ENCODE results near the gene RNF7. TPM values are rescaled to one million over a fixed set of nuclear protein-coding genes. Genes with fewer than 3 reads are reported as not detected.
"Not testable (repeated sequence)": the region's sequence is repeated elsewhere in the genome, so short reads cannot be mapped to it uniquely, and the experiment has no call there.

RNF7 gene
- 10 to 100 TPM; 56.3 to 57.4 TPM for total RNA-seq

DNA sequence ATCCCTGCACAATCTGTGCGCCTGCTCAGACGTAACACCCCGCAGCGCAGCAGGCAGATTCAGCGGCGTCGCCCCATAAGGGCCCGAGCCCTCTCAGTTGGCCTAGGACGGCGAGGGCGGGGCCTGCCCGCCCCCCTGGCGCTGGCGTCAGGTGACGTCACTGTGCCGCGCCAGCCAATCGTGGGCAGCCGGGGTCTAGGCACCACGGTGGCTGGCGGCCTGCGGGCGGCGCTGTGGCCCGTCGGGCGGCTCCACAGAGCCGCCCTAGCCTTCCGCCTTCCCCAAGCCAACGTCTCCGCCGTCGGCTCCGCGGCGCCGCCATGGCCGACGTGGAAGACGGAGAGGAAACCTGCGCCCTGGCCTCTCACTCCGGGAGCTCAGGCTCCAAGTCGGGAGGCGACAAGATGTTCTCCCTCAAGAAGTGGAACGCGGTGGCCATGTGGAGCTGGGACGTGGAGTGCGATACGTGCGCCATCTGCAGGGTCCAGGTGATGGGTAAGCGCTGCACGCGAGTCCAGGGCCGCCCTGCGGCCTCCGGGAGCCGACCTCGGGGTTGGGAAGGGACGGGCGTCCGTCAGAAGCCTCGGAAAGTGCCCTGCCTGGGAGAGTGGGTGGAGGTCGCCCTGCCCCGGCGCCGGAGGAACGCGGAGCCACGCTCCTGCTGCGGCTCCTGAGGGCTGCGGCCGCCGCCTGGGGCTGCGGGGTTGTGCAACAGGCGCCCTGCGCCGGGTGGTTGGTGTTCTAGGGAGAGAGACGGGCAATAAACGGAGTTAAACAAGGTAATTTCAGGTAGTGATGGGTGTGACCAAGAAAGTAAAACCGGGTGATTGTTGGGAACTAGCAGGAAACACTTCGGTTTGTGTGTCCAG, at the start of gene RNF7:
RNF7 (plus strand) TSS at position 277 of the 869 bp plus-strand sequence; CDS start at position 321, 44 bp downstream.
- Mint-ChIP-seq H3K4me1 (ENCODE audit: low read depth) (peaks cover 36% of the 10 kb centered on the region), H3K27me3 (ENCODE audit: low read depth) (no peaks in the 10 kb centered on the region), H3K4me3 (peak within 1 kb of the TSS; percentile 99), H3K36me3 (ENCODE audit: low read depth) (peaks cover 7% of the 10 kb centered on the region), H3K27ac (peak within 1 kb of the TSS; percentile 99), H3K9me3 (no peaks in the 10 kb centered on the region)
- CTCF ChIA-PET: interaction anchor here (0.6 to 1.8 kb wide), 26 partner anchors 10 to 290 kb away, joined by 3 to 29 read pairs (median 3); partner anchors contain the start of gene ATP1B3
- DNase-seq: peak; percentile 96
- intact Hi-C loops (cut with micrococcal nuclease): loop anchor here (1.0 to 5.0 kb wide), 19 partner anchors 58 to 1263 kb away; partner anchors contain the start of genes ATR, GK5, PXYLP1 and SLC25A36

DNA sequence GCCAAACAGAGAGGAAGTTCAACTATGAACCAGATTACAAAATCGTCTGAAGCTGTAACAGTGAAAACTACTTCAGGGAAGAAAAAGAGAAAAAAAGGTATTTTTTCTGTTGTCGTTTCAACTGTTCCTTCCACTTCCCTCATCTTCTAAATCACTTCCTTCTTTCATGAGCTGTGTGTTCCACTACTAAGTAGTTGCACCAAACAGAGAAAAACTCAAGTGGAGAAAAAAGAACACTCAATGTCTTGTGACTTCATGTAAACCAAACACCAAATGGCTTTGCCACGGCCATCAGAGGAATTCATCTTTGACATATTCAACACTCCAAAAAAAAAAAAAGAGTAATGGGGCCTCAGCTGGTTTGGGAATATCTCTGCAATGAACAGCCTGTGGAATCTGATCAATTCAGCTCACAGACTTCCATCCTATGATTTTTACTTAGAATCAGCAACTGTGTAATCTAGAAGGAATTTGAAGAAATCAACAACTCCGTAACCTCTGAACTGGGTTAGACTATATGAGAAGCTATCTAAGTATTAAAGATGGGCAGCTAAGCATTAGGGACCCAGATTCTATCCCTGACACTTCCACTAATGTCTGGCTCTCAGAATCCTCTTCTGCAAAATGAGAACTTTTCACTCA, 47.5 kb upstream of the RNF7 start:
- Mint-ChIP-seq H3K4me3 (no peak overlapping the region), H3K9me3 (no peaks in the 10 kb centered on the region), H3K27me3 (ENCODE audit: low read depth) (no peaks in the 10 kb centered on the region), H3K4me1 (ENCODE audit: low read depth) (peaks cover 23% of the 10 kb centered on the region), H3K36me3 (ENCODE audit: low read depth) (no peaks in the 10 kb centered on the region), H3K27ac (no peak overlapping the region)
- intact Hi-C loops (cut with micrococcal nuclease): no loop called here
- DNase-seq: no peak
- CTCF ChIA-PET: interaction anchor here (0.6 kb wide), 1 partner anchor 57 kb away, joined by 3 read pairs; no protein-coding TSS in a partner anchor

- H3K27ac Mint-ChIP-seq; H3K27me3 Mint-ChIP-seq (ENCODE audit: low read depth); H3K4me3 Mint-ChIP-seq; H3K9me3 Mint-ChIP-seq; intact Hi-C loops (cut with micrococcal nuclease); DNase-seq; H3K36me3 Mint-ChIP-seq (ENCODE audit: low read depth): not testable (repeated sequence)
- CTCF ChIA-PET: interaction anchor here (0.7 kb wide), 1 partner anchor 980 kb away, joined by 3 read pairs; no protein-coding TSS in a partner anchor
- H3K4me1 Mint-ChIP-seq (ENCODE audit: low read depth): peaks cover 17% of the 10 kb centered on the region
Measured at GRCh38 chr3:141691471-141691870, 46.6 kb upstream of the RNF7 start.

DNA sequence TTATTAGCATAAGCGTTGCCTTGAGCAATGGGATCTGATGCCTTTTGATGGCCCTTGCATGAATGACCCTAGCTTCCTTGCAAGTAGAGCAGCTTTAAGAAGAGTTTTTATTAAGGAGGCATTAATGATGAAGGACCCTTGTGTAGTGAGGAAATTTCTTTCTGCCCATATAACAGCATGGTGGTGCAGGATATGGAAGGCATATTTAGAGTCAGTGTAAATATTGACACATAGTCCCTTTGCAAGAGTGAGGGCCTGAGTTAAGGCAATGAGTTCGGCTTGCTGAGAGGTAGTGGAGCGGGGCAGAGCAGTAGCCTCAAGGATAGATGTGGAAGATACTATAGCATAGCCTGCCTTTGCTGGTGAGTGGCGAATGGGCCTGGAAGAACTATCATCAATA, 45.1 kb upstream of the RNF7 start:
- CTCF ChIA-PET: not testable (repeated sequence)

DNA sequence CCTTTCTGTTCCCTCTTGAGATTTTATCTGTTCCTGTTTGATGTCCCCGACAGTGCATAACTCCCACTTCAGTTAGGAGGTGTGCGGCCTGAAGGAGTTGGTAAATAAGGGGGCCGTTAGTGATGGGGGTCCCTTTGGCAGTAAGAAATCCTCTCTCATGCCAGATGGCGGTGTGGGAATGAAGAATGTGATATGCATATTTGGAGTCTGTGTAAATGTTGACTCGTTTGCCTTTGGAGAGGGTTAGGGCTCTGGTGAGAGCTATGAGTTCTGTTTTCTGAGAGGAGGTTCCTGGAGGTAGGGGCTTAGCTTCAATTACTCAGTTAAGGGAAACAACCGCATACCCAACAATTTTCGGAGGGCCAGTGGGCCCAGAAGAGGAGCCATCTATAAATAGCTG, 38.8 kb upstream of the RNF7 start:
- Mint-ChIP-seq H3K9me3 (no peaks in the 10 kb centered on the region), H3K27ac (no peak overlapping the region), H3K4me1 (ENCODE audit: low read depth) (no peaks in the 10 kb centered on the region), H3K36me3 (ENCODE audit: low read depth) (no peaks in the 10 kb centered on the region), H3K27me3 (ENCODE audit: low read depth) (no peaks in the 10 kb centered on the region), H3K4me3 (no peak overlapping the region)
- intact Hi-C loops (cut with micrococcal nuclease): no loop called here
- CTCF ChIA-PET: no interaction called here
- DNase-seq: no peak

More for the DNA sequence above, 45.1 kb upstream of the RNF7 start:
- H3K9me3 Mint-ChIP-seq; intact Hi-C loops (cut with micrococcal nuclease); DNase-seq; H3K27me3 Mint-ChIP-seq (ENCODE audit: low read depth); H3K36me3 Mint-ChIP-seq (ENCODE audit: low read depth); H3K4me3 Mint-ChIP-seq; H3K27ac Mint-ChIP-seq: not testable (repeated sequence)
- H3K4me1 Mint-ChIP-seq (ENCODE audit: low read depth): peaks cover 10% of the 10 kb centered on the region

DNA sequence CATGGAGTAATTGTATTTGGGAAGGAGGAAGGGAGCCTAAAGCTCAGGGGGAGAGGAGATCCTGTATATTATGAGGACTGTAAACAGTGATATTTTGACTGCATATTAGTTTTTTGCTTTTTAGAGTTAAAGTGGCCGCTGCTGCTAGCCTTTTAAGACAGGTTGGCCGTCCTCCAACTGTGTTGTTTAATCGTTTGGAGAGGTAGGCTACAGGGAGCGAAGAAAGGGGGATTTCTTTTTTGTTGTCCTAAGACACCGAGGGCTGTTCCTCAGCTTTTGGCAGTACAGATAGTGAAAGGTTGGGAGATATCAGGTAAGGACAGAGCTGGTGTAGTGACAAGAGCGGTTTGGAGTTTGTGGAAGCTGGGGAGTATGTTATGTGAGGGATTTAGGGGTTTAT, 38.2 kb upstream of the RNF7 start:
- Mint-ChIP-seq H3K9me3 (no peaks in the 10 kb centered on the region), H3K36me3 (ENCODE audit: low read depth) (no peaks in the 10 kb centered on the region)
- CTCF ChIA-PET: interaction anchor here (0.5 kb wide), 1 partner anchor 15 kb away, joined by 3 read pairs; no protein-coding TSS in a partner anchor

GRCh38 chr3:141703367-141703766, 34.7 kb upstream of the RNF7 start:
- H3K9me3 Mint-ChIP-seq; H3K4me3 Mint-ChIP-seq; H3K27ac Mint-ChIP-seq; H3K36me3 Mint-ChIP-seq (ENCODE audit: low read depth); H3K4me1 Mint-ChIP-seq (ENCODE audit: low read depth); H3K27me3 Mint-ChIP-seq (ENCODE audit: low read depth); intact Hi-C loops (cut with micrococcal nuclease); DNase-seq: not testable (repeated sequence)
- CTCF ChIA-PET: interaction anchor here (0.6 kb wide), 1 partner anchor 86 kb away, joined by 3 read pairs; no protein-coding TSS in a partner anchor

More for the DNA sequence above, 38.2 kb upstream of the RNF7 start:
- Mint-ChIP-seq H3K4me3 (no peak overlapping the region), H3K27me3 (ENCODE audit: low read depth) (no peaks in the 10 kb centered on the region), H3K4me1 (ENCODE audit: low read depth) (no peaks in the 10 kb centered on the region), H3K27ac (no peak overlapping the region)
- DNase-seq: no peak
- intact Hi-C loops (cut with micrococcal nuclease): no loop called here

GRCh38 chr3:141707741-141708203, 30.3 kb upstream of the RNF7 start:
- no peaks in the 10 kb centered on the region for H3K27me3 Mint-ChIP-seq (ENCODE audit: low read depth)
- DNase-seq: no peak
- H3K9me3 Mint-ChIP-seq: no peaks in the 10 kb centered on the region
- H3K4me1 Mint-ChIP-seq (ENCODE audit: low read depth): peaks cover 4% of the 10 kb centered on the region
- H3K36me3 Mint-ChIP-seq (ENCODE audit: low read depth): no peaks in the 10 kb centered on the region
- no peak overlapping the region for H3K4me3 Mint-ChIP-seq
- intact Hi-C loops (cut with micrococcal nuclease): no loop called here
- CTCF ChIA-PET: no interaction called here
- no peak overlapping the region for H3K27ac Mint-ChIP-seq

GRCh38 chr3:141708367-141708766, 29.7 kb upstream of the RNF7 start:
- Mint-ChIP-seq H3K4me3 (no peak overlapping the region), H3K27me3 (ENCODE audit: low read depth) (no peaks in the 10 kb centered on the region), H3K36me3 (ENCODE audit: low read depth) (no peaks in the 10 kb centered on the region), H3K27ac (no peak overlapping the region), H3K4me1 (ENCODE audit: low read depth) (peaks cover 4% of the 10 kb centered on the region), H3K9me3 (no peaks in the 10 kb centered on the region)
- intact Hi-C loops (cut with micrococcal nuclease): no loop called here
- DNase-seq: no peak
- CTCF ChIA-PET: no interaction called here

DNA sequence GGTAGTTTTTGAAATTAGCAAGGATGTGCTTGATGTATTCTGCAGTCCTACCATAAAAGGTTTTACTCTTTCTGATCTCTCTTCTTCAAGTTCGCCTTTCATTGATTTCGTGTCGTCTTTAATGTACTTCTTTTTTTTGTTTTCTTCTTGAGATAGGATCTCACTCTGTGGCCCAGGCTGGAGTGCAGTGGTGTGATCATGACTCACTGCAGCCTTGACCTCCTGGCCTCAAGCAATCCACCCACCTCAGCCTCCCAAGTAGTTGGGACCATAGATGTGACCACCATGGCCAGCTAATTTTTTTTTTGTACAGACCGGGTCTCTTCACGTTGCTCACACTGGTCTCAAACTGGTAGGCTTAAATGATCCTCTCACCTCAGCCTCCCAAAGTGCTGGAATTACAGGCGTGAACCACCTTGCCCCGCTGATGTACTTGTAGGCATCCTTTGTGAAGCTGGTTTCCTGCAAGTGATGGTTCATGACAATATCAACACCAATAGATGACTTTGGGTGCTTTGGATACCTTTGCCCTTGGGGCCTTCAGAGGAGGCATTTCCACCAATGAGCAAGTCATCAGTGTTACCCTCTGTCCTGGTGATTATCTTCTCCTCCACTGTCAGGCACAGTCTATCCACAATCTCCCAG, 28.9 kb upstream of the RNF7 start:
- Mint-ChIP-seq H3K27me3 (ENCODE audit: low read depth) (no peaks in the 10 kb centered on the region), H3K4me1 (ENCODE audit: low read depth) (peaks cover 4% of the 10 kb centered on the region), H3K27ac (no peak overlapping the region), H3K4me3 (no peak overlapping the region), H3K9me3 (no peaks in the 10 kb centered on the region), H3K36me3 (ENCODE audit: low read depth) (no peaks in the 10 kb centered on the region)
- no peak for DNase-seq
- intact Hi-C loops (cut with micrococcal nuclease): no loop called here
- CTCF ChIA-PET: no interaction called here

GRCh38 chr3:141710121-141710520, 28.0 kb upstream of the RNF7 start:
- CTCF ChIA-PET: no interaction called here
- intact Hi-C loops (cut with micrococcal nuclease): no loop called here

GRCh38 chr3:141710888-141711616, 27.0 kb upstream of the RNF7 start:
- H3K27ac Mint-ChIP-seq: no peak overlapping the region
- no peak for DNase-seq
- CTCF ChIA-PET: no interaction called here
- H3K36me3 Mint-ChIP-seq (ENCODE audit: low read depth): no peaks in the 10 kb centered on the region
- H3K9me3 Mint-ChIP-seq: peaks cover 2% of the 10 kb centered on the region
- H3K4me3 Mint-ChIP-seq: no peak overlapping the region
- no peaks in the 10 kb centered on the region for H3K27me3 Mint-ChIP-seq (ENCODE audit: low read depth)
- H3K4me1 Mint-ChIP-seq (ENCODE audit: low read depth): peaks cover 4% of the 10 kb centered on the region
- intact Hi-C loops (cut with micrococcal nuclease): no loop called here

More at GRCh38 chr3:141710121-141710520, 28.0 kb upstream of the RNF7 start:
- no peaks in the 10 kb centered on the region for H3K9me3 Mint-ChIP-seq
- H3K36me3 Mint-ChIP-seq (ENCODE audit: low read depth): no peaks in the 10 kb centered on the region
- H3K27me3 Mint-ChIP-seq (ENCODE audit: low read depth): no peaks in the 10 kb centered on the region
- peaks cover 4% of the 10 kb centered on the region for H3K4me1 Mint-ChIP-seq (ENCODE audit: low read depth)
- H3K27ac Mint-ChIP-seq: no peak overlapping the region
- no peak overlapping the region for H3K4me3 Mint-ChIP-seq
- no peak for DNase-seq

Measured in activated naive CD4-positive, alpha-beta T cell treated with anti-CD3 and anti-CD28 coated beads for 36 hours (primary cell).